Fibroblast of skin of back (primary cell): ENCODE measurements around the gene SH2D3A.
"Not testable (repeated sequence)": the region's sequence is repeated elsewhere in the genome, so short reads cannot be mapped to it uniquely, and the experiment has no call there.

Experiments
- DNase-seq: peaks from one replicate; pipeline ENCODE4 v3.0.0-alpha.2; 2013

The SH2D3A gene

GRCh38 chr19:6719992-6720368, 47.3 kb downstream of the SH2D3A start:
- no peak for DNase-seq

GRCh38 chr19:6719540-6719861, 47.7 kb downstream of the SH2D3A start:
- DNase-seq: no peak

- DNase-seq: peak; percentile 5
These were observed 48.3 kb downstream of the SH2D3A start for GRCh38 chr19:6718741-6719539.

GRCh38 chr19:6718111-6718740, 49.0 kb downstream of the SH2D3A start:
- no peak for DNase-seq

GRCh38 chr19:6717441-6717971, 49.7 kb downstream of the SH2D3A start:
- DNase-seq: no peak

- no peak for DNase-seq
These were observed 50.2 kb downstream of the SH2D3A start for GRCh38 chr19:6717036-6717435.

- DNase-seq: no peak
These were observed 50.6 kb downstream of the SH2D3A start for GRCh38 chr19:6716610-6716970.

DNA sequence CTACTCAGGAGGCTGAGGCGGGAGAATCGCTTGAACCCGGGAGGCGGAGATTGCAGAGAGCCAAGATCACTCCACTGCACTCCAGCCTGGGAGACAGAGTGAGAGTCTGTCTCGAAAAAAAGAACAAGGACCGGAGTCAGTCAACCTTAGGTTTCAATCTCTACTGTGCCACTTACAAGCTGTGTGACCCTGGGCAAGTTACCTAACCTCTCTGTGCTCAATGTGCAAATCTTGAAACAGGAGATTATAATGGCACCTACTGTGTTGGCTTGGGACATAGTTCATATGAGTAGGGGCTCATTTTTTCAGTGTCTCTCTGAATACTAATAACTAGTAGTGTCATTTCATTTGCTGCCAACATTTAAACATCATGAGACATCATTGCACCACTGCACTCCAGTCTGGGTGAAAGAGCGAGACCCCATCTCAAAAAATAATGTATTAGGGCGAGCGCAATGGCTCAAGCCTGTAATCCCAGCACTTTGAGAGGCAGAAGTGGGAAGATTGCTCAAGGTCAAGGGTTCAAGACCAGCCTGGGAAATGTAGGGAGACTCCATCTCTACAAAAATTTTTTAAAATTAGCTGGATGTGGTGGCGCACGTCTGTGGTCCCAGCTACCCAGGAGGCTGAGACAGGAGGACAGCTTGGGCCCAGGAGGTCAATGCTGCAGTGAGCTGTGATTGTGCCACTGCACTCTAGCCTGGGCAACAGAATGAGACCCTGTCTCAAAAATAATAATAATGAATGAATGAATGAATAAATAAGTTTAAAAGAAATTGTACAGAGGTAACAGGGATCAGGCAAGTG, 52.3 kb downstream of the SH2D3A start:
- DNase-seq: no peak

DNA sequence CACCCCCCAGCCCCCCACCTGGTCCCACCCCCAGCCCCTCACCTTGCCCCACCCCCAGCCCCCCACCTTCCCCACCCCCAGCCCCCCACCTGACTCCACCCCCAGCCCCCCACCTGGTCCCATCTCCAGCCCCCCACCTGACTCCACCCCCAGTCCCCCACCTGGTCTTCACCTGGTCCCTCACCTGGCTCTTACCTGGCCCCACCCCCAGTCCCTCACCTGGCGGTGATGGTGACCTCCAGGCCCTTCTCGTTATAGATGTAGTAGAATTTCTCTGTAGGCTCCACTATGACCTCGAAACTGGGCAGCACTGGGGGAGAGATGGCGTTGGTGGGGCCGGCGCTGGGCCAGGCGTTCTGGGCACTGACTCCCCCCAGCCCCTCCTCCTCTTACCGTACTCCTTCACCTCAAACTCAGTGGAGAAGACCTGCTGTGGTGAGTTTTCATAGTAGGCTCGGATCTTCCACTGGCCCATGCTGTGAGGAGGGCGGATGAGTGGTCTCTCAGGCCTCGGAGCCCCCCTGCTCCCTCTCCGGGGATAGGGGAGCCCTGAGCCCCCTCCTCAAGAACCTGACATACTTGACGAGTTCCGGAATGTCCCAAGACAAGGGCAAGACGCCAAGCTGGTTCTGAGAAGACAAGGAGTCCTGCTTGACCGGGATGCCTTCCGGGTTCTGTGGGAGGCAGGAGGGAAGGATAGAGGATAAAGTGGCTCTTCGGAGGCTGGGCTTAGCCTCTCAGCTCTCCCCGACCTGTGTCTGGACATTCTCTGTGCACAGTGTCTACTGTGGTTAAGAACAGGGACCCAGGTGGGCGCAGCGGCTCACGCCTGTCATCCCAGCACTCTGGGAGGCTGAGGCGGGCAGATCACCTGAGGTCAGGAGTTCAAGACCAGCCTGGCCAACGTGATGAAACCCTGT, 53.2 kb downstream of the SH2D3A start:
- no peak for DNase-seq

DNA sequence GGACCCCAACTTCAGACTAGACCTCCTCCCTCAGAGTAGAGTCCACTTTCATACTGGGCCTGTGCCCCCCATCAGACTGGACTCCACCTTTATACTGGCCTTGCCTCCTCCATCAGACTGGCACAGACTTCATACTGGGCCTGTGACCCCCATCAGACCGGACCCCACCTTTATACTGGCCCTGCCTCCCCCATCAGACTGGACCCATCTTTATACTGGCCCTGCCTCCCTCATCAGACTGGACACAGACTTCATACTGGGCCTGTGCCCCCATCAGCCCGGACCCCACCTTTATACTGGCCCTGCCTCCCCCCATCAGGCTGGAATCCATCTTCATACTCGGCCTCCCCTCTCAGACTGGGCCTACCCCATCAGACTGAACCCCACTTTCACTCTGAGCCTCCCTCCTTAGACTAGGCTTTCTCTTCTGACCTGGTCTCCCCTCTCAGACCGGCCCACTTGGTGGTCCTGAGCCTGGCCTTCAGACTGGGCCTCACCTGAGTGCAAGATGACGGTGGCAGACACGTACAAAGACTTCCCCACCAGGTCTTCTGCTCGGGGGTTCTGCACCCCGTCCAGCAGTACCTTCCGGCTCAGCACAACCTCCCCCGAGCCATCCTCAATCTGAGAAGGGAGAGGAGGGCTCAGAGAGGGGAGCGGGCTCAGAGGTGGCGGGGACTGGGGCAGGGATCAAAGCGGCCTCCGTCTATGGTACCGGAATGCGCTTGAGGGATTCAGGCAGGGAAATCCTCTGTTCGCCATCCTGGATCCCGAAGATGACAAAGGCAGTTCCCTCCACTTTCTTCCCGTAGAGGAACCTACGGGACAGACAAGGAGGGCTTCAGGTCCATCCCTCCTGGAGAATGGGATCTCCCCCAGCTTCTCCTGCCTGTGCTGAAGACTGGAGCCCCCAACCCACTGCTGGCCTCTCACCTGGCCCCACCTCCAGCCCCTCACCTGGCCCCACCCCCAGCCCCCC, 54.3 kb downstream of the SH2D3A start:
- DNase-seq: no peak

- no peak for DNase-seq
These were observed 55.0 kb downstream of the SH2D3A start for GRCh38 chr19:6712231-6712630.

DNA sequence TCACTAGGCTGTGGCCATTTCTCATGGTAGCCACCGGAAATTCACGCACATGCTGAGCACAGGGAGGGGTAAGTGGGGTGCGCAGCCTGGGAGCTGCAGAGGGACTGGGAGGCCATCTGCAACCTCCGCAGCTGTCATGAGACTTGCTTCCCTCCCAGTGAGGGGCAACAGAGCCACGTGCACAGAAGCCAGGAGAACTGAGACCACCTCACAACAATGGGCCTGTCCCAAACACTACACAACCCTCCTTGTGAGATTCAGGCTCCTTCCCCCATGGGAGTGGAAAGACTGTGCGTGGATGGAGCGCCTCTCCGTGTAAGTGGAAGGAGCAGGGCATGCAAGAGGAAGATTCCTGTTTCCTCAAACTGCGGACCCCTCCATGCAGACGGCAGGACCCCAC, 55.6 kb downstream of the SH2D3A start:
- no peak for DNase-seq

DNA sequence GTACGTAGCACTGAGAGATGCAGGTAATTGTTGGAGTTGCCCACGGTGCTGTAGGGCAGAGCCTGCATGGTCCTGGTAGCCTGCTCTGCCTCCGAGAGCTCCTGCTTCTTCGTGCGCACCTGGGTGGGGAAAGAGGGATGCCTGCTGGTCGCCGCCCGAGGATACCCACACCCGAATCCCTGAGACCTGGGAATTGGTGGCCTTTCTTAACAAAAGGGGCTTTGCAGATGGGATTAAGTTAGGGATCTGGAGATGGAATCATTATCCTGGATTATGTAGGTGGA, 56.2 kb downstream of the SH2D3A start:
- no peak for DNase-seq

DNA sequence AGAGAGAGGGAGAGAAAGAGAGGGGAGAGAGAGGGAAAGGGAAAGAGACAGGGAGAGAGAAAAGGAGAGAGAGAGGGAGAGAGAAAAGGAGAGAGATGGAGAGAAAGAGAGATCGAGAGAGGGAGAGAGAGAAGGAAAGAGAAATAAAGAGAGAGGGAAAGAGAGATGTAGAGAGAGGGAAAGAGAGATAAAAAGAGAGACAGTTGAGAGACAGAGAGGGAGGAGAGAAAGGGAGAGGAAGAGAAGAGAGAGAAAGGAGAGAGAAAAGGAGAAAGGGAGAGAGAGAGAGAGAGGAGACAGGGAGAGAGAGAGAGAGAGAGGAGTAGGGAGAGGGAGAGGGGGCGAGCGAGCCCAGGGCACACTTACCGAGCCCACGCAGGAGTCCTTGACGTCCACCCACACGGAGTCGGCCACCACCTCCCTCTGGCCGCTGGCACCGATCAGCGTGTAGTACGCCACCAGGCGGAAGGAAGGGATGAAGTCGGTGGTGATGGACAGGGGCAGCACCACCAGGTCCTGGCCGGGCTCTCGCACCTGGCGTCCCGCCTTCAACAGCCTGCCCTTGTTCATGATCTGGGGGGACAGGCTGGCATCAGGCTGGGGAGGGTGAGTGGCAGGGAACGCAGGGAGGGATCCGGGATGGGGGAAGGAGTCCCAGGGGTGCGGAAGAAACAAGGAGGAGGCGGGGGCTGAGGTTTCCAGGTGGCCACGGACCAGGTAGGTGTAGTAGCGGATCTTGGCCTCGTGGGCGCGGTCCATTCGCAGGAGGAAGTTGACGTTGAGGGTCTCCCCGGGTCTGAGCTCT, 56.8 kb downstream of the SH2D3A start:
- DNase-seq: no peak

GRCh38 chr19:6709549-6709948, 57.7 kb downstream of the SH2D3A start:
- no peak for DNase-seq

GRCh38 chr19:6708913-6709312, 58.3 kb downstream of the SH2D3A start:
- DNase-seq: not testable (repeated sequence)

DNA sequence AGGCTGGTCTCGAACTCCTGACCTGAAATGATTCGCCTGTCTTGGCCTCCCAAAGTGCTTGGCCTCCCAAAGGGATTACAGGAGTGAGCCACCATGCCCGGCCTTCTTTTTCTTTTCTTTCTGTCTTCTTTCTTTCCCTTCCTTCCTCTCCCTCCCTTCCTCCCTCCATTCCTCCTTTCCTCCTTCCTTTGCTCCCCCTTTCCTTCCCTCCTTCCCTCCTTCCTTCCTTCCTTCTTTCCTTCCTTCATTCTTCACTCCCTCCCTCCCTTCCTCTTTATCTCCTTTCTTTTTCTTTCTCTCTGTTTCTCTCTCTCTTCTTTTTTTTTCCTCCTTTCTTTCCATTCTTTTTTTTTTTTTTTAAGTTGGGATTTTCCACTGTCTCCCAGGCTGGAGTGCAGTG, 58.9 kb downstream of the SH2D3A start:
- DNase-seq: no peak

DNA sequence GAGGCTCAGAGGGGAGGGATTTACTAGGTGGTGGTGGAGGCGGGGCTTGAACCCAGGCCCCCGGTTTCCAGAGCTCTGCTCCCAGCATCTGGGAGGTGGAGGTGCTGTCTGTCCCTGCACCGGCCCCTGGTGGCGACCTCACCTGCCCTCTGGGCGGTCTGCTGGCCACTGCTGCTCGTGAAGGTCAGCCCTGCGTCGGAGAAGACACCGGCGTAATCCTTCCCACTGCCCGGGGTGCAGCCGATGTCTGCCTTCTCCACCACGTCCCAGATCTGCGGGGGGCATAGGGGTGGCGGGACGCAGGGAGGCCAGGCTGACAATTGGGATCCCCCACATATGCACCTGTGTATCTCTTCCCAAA, 59.6 kb downstream of the SH2D3A start:
- DNase-seq: no peak

DNA sequence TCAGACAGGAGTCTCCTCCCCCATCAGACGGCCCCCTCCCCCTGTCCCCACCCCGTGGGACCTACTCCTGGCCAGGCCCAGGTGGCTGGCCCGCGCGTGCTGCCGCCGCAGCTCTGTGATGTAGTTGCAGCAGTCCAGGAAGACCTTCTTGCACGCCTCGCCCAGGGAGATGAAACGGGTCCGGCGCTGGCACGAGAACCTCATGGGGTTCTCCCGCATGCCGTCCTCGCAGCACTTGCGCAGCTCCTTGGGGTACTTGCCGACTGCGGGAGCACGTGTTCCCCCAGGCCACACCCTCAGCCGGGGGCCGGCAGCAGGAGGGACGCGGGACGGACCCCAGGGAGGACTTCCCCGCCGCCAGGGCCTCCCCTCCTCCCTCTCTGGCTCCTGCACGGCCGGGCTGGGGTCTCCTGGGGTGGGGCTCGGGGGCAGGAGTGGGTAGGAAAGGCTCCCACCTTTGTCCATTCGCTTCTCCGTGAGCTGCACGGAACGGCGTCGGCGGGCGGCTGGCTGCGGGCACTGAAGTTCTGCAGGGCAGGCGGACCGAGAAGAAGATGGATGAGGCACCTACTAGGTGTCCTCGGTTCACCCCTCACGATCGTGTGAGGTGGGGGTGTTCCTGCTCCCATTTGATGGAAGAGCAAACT, 60.1 kb downstream of the SH2D3A start:
- DNase-seq: no peak

- no peak for DNase-seq
These were observed 60.6 kb downstream of the SH2D3A start for GRCh38 chr19:6706633-6706958.
